ENCODE data around the gene GRIN1.

DNA sequence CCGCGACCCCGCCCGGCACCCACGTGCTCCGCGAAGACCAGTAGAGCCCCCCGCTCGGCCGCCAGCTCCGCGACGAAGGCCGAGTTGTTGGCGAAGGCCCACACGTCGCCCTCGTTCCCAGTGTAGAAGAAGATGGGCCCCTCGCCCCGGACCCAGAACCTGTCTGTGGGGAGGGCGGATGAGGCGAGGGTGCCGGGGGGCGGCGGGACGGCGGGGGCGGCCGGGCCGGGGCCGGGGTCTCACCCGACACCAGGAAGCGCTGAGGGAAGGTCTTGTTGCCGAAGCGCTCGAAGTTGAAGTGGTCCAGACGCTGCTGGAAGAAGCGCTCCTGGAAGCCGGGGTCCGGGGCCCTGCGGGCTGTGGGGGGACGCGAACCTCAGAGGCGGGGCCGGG is 24.7 kb upstream of the GRIN1 start:
- TF ChIP-seq POLR2AphosphoS5 (IDR thresholded peaks at IDR 0.05; ENCODE audit: borderline replicate concordance, low read depth, low read length) (no peak), EZH2 (IDR thresholded peaks at IDR 0.05) (no peak)
